ENCODE measurements around the gene LIPA.

DNA sequence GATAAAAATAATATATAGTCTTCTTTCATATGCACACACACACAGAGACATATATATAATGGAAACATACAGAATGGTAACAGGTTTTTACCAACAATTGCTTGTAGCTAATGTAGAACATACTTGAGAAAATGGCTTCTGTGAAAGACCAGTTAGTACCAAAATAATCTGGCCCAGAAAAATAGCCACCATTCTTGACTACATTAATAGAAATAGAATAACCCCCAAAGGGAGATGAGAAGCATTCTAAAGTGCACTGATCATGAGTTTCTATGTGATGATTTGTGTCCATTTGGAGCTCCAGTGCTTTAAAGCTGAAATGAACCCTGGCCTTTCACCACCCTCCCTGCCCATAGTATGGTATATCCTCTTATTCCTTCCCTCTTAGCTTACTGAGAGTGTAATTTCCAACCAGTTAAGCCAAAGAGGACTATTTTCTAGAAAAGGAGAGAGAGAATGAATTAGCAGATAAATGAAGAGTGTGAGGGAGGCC is 27.4 kb upstream of the LIPA start:
- TF ChIP-seq EP300 (IDR thresholded peaks at IDR 0.05; ENCODE audit: borderline replicate concordance) (no peak), TAF1 (IDR thresholded peaks at IDR 0.05; ENCODE audit: low read depth) (no peak), YY1 (IDR thresholded peaks at IDR 0.05; ENCODE audit: low read depth) (no peak), RAD21 (IDR thresholded peaks at IDR 0.05; ENCODE audit: low read depth) (no peak), FOXM1 (IDR thresholded peaks at IDR 0.05; ENCODE audit: borderline replicate concordance, low read depth) (no peak), CREB1 (IDR thresholded peaks at IDR 0.05; ENCODE audit: low read depth) (no peak), TEAD4 (IDR thresholded peaks at IDR 0.05) (no peak), NFIC (IDR thresholded peaks at IDR 0.05) (no peak), CEBPB (IDR thresholded peaks at IDR 0.05) (no peak), EGR1 (IDR thresholded peaks at IDR 0.05) (no peak)
- TF ChIP-seq, protein P1, sequence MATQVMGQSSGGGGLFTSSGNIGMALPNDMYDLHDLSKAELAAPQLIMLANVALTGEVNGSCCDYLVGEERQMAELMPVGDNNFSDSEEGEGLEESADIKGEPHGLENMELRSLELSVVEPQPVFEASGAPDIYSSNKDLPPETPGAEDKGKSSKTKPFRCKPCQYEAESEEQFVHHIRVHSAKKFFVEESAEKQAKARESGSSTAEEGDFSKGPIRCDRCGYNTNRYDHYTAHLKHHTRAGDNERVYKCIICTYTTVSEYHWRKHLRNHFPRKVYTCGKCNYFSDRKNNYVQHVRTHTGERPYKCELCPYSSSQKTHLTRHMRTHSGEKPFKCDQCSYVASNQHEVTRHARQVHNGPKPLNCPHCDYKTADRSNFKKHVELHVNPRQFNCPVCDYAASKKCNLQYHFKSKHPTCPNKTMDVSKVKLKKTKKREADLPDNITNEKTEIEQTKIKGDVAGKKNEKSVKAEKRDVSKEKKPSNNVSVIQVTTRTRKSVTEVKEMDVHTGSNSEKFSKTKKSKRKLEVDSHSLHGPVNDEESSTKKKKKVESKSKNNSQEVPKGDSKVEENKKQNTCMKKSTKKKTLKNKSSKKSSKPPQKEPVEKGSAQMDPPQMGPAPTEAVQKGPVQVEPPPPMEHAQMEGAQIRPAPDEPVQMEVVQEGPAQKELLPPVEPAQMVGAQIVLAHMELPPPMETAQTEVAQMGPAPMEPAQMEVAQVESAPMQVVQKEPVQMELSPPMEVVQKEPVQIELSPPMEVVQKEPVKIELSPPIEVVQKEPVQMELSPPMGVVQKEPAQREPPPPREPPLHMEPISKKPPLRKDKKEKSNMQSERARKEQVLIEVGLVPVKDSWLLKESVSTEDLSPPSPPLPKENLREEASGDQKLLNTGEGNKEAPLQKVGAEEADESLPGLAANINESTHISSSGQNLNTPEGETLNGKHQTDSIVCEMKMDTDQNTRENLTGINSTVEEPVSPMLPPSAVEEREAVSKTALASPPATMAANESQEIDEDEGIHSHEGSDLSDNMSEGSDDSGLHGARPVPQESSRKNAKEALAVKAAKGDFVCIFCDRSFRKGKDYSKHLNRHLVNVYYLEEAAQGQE (IDR thresholded peaks at IDR 0.05; ENCODE audit: low read depth), result no peak
- TF ChIP-seq, protein P2, sequence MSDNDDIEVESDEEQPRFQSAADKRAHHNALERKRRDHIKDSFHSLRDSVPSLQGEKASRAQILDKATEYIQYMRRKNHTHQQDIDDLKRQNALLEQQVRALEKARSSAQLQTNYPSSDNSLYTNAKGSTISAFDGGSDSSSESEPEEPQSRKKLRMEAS (IDR thresholded peaks at IDR 0.05), result no peak
